Upper lobe of left lung (tissue), 6 donors: Measurements from ENCODE around the gene ARID1B. TPM values are rescaled to one million over a fixed set of nuclear protein-coding genes. Genes with fewer than 3 reads are reported as not detected.

ENCODE experiments used
- ATAC-seq, 2 donors: fragments of 200-7000 bp; cut with Tn5 transposase; one replicate each; pipeline ENCODE4 v1.9.1; 2022; ENCODE audit warnings: mild to moderate bottlenecking in 2 of 2, moderate library complexity in 2 of 2; ENCODE audit not compliant: low FRiP score in 2 of 2
- DNase-seq, 2 donors: peaks; one replicate each; pipeline ENCODE4 v3.0.0-alpha.2; 2019 to 2020
- H3K27ac ChIP-seq, 4 donors: fragments of 200-600 bp; sonication (generic); one replicate each; pipeline ENCODE4 v1.5.1; 2016 to 2019
- H3K27me3 ChIP-seq, 4 donors: fragments of 200-600 bp; sonication (generic); one replicate each; pipeline ENCODE4 v1.5.1; 2017 to 2019
- H3K36me3 ChIP-seq, 4 donors: fragments of 200-600 bp; sonication (generic); one replicate each; pipeline ENCODE4 v1.5.1; 2016 to 2019
- H3K4me1 ChIP-seq, 4 donors: fragments of 200-600 bp; sonication (generic); one replicate each; pipeline ENCODE4 v1.5.1; 2018 to 2019
- H3K4me3 ChIP-seq, 4 donors: fragments of 200-600 bp; sonication (generic); one replicate each; pipeline ENCODE4 v1.5.1; 2017 to 2019; ENCODE audit warnings: mild to moderate bottlenecking in 2 of 4, moderate library complexity in 1 of 4
- H3K9me3 ChIP-seq, 4 donors: fragments of 200-600 bp; sonication (generic); one replicate each; pipeline ENCODE4 v1.5.1; 2018 to 2019
- EP300 ChIP-seq, 4 donors: sonication (generic); formaldehyde crosslinking; IDR thresholded peaks; one replicate each; pipeline ENCODE4 v1.5.1; 2017; ENCODE audit warnings: antibody characterized with exemption in 4 of 4, control low read depth in 2 of 4
- POLR2A ChIP-seq, 4 donors: fragments of 450-650 bp; IDR thresholded peaks; one replicate each; pipeline ENCODE4 v1.5.1; 2016 to 2017; ENCODE audit warnings: antibody characterized with exemption in 4 of 4, mild to moderate bottlenecking in 2 of 4
- POLR2AphosphoS5 ChIP-seq, 2 donors: sonication (generic); formaldehyde crosslinking; IDR thresholded peaks; one replicate each; pipeline ENCODE4 v1.5.1; 2017; ENCODE audit warnings: antibody characterized with exemption in 2 of 2
- WGBS, 2 donors: methylation state at CpG; one replicate each; pipeline ENCODE4 v1.1.5; 2017 to 2018; 5-methylcytosine and 5-hydroxymethylcytosine counted together
- total RNA-seq, 6 donors: library from RNA; depleted of rRNA in 4 of 6; stranded (reverse); fragments of >200 nt in 4 of 6; gene quantifications; one replicate each; pipeline versions ENCODE4 v1.1.0 to v1.2.1, GENCODE V29; 2016 to 2021
- TF ChIP-seq, protein P1 (sequence below), 6 experiments: fragments of 450-650 bp in 4 of 6; fragments of 200-600 bp in 2 of 6; sonication (generic) in 2 of 6; IDR thresholded peaks; one replicate each; pipeline ENCODE4 v1.5.1; 2016 to 2019; ENCODE audit warnings: antibody characterized with exemption in 6 of 6
- donor health status: DM: no; HTN: no; CAD: no; lungs with moderate emphysema.
- donor health status: DM: no; HTN: yes; CAD: no; lungs with severe emphysema.

Gene ARID1B
- total RNA-seq, 6 donors from 2014 or later, result 66.4 to 168 (median 109) TPM

DNA sequence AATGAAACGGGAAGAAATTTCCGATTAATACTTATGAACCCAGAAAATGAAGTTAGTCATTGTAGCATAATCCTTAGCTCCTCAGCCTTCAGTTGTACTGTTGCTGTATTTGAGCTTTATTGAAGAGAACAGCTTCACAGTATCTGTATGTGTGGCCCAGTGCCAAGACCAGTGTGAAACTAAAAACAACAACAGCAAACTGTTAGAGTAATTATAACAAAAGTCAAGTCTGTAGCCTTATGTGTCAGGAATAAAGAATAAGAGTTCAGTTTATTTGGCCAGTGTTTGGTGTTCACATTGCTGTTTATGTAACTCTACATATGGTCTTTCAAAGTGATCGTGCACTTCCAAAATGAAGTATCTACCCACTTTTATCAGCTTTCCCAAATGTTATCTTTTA, 70.9 kb downstream of the ARID1B start:
- Histone ChIP-seq H3K4me3 (no peak overlapping the region), H3K9me3 (no peaks in the 10 kb centered on the region), H3K27ac (peak overlapping the region in 1 of 4 donors; percentile 17), H3K27me3 (no peaks in the 10 kb centered on the region), H3K36me3 (no peaks in the 10 kb centered on the region), H3K4me1 (peaks cover 44 to 80% (median 57%) of the 10 kb centered on the region in 4 donors)
- WGBS, 2 donors, result 60 to 77% methylated on average over 3 of the region's 3 CpGs
- no peak for ATAC-seq
- DNase-seq, result no peak
- TF ChIP-seq POLR2A (IDR thresholded peaks at IDR 0.05) (no peak), EP300 (IDR thresholded peaks at IDR 0.05) (no peak), POLR2AphosphoS5 (IDR thresholded peaks at IDR 0.05) (no peak)
- TF ChIP-seq, protein P1, sequence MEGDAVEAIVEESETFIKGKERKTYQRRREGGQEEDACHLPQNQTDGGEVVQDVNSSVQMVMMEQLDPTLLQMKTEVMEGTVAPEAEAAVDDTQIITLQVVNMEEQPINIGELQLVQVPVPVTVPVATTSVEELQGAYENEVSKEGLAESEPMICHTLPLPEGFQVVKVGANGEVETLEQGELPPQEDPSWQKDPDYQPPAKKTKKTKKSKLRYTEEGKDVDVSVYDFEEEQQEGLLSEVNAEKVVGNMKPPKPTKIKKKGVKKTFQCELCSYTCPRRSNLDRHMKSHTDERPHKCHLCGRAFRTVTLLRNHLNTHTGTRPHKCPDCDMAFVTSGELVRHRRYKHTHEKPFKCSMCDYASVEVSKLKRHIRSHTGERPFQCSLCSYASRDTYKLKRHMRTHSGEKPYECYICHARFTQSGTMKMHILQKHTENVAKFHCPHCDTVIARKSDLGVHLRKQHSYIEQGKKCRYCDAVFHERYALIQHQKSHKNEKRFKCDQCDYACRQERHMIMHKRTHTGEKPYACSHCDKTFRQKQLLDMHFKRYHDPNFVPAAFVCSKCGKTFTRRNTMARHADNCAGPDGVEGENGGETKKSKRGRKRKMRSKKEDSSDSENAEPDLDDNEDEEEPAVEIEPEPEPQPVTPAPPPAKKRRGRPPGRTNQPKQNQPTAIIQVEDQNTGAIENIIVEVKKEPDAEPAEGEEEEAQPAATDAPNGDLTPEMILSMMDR (IDR thresholded peaks at IDR 0.05), result no peak

DNA sequence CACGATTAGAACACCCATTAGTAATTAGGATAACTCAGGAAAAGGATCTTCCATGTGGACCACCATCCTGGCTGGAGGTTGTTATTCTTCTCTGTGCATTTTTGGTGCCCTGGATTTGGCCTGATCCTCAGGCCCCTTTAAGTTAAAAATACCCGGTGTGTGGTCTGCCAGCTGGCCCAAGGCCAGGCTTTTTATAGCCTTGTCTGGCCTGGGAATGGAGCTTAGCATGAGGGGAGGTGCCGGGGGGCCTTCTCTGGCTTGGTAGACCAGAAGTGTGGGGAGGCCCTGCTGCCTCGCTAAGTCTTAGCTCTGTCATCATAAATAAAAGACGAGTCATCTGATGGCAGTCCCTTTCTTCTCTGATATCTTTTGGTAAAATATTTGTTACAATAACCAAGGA, 71.4 kb downstream of the ARID1B start:
- peak overlapping the region in 2 of 4 donors; percentile 1 to 5 for H3K27ac ChIP-seq
- TF ChIP-seq POLR2A (IDR thresholded peaks at IDR 0.05) (no peak), EP300 (IDR thresholded peaks at IDR 0.05) (no peak), POLR2AphosphoS5 (IDR thresholded peaks at IDR 0.05) (no peak)
- TF ChIP-seq, protein P1 (IDR thresholded peaks at IDR 0.05), result no peak
- 30 to 34% methylated on average over 4 to 5 of the region's 5 CpGs for WGBS, 2 donors
- peak in 1 of 2 donors; percentile 30 for ATAC-seq
- H3K36me3 ChIP-seq, result no peaks in the 10 kb centered on the region
- peaks cover 42 to 78% (median 56%) of the 10 kb centered on the region in 4 donors for H3K4me1 ChIP-seq
- H3K9me3 ChIP-seq, result no peaks in the 10 kb centered on the region
- no peak for DNase-seq
- no peaks in the 10 kb centered on the region for H3K27me3 ChIP-seq
- no peak overlapping the region for H3K4me3 ChIP-seq

DNA sequence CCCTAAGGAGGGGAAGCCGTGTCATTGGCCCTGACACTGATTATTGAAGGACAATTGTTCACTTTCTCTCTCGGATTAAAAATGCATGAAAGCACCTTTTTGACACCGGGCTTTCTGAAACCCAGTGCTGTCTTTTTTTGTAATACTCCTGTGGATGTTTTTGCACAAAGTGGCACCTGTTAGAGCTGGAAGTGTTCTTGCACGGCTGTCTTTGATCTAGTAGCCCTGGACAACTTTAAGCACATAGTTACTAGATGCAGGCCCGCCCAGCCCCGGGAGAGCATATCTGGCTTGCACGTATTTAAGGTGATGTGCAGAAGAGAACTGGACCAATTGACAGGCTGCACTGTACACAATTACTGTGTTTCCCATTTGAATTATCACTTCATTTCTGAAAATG, 72.6 kb downstream of the ARID1B start:
- Histone ChIP-seq H3K4me1 (peaks cover 35 to 72% (median 45%) of the 10 kb centered on the region in 4 donors), H3K4me3 (no peak overlapping the region), H3K9me3 (no peaks in the 10 kb centered on the region), H3K27ac (no peak overlapping the region), H3K36me3 (no peaks in the 10 kb centered on the region), H3K27me3 (no peaks in the 10 kb centered on the region)
- no peak for ATAC-seq
- no peak for DNase-seq
- 46 to 71% methylated on average over 7 of the region's 7 CpGs for WGBS, 2 donors
- TF ChIP-seq POLR2A (IDR thresholded peaks at IDR 0.05), result no peak
- TF ChIP-seq, protein P1 (IDR thresholded peaks at IDR 0.05), result no peak
- no peak for TF ChIP-seq EP300 (IDR thresholded peaks at IDR 0.05)
- no peak for TF ChIP-seq POLR2AphosphoS5 (IDR thresholded peaks at IDR 0.05)

DNA sequence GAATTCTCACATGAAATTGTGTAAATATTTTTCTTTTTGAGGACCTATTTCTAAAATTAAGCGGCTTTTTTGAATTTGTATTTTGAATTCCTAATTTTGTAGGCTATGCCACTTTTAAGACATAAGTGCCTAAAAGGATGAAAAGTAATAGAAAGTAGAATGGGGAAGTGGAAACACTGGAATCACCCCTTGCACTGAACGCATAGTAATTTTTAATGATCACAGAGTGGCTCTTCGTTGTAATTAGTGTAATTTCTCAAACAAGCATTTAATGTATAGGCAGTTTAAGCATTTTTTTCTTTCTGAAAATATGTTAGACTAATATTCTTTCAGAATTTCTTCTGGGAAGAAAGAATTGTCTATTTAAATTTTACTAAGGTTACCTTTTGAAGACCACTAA, 73.2 kb downstream of the ARID1B start:
- DNase-seq (no peak), ATAC-seq (no peak)
- no peak for TF ChIP-seq POLR2A (IDR thresholded peaks at IDR 0.05)
- no peak for TF ChIP-seq POLR2AphosphoS5 (IDR thresholded peaks at IDR 0.05)
- TF ChIP-seq, protein P1 (IDR thresholded peaks at IDR 0.05), result no peak
- no peak for TF ChIP-seq EP300 (IDR thresholded peaks at IDR 0.05)
- Histone ChIP-seq H3K4me1 (peaks cover 30 to 67% (median 43%) of the 10 kb centered on the region in 4 donors), H3K36me3 (no peaks in the 10 kb centered on the region), H3K9me3 (no peaks in the 10 kb centered on the region), H3K27ac (no peak overlapping the region), H3K27me3 (no peaks in the 10 kb centered on the region), H3K4me3 (no peak overlapping the region)
- WGBS, 2 donors, result 81 to 82% methylated on average over 3 of the region's 3 CpGs

DNA sequence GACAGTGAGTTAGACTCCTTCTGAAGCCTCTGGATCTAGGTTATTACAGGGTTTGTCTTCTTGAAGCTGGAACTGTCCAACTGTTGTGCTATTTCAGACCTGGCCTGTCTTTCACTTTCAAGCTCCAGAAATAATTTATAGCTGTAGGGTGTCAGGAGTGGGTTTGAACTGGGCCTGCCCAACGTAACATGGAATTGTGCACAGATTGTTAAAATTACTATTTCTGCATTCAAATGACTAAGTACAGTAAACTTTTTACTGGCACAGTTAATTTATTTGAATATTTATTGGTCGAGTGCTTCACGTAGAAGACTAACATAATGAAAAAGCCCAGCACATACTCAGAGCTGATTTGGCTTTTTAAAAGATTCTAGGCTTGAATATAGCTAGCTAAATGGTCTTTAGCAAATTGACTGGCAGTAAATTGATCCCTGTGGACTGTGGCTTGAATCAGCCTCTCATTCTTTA, 74.3 kb downstream of the ARID1B start:
- 70 to 73% methylated on average over 3 of the region's 3 CpGs for WGBS, 2 donors
- Histone ChIP-seq H3K27me3 (no peaks in the 10 kb centered on the region), H3K4me1 (peaks cover 20 to 62% (median 39%) of the 10 kb centered on the region in 4 donors), H3K36me3 (no peaks in the 10 kb centered on the region), H3K9me3 (no peaks in the 10 kb centered on the region), H3K27ac (no peak overlapping the region), H3K4me3 (no peak overlapping the region)
- TF ChIP-seq, protein P1 (IDR thresholded peaks at IDR 0.05), result no peak
- TF ChIP-seq EP300 (IDR thresholded peaks at IDR 0.05) (no peak), POLR2A (IDR thresholded peaks at IDR 0.05) (no peak), POLR2AphosphoS5 (IDR thresholded peaks at IDR 0.05) (no peak)
- ATAC-seq (no peak), DNase-seq (no peak)
